OCI-M1 (cell line): Measurements from ENCODE around the gene TPD52L1.

Experiments used
- DNase-seq: peaks from one replicate; lab custom pipeline; 2025; lab: John Stamatoyannopoulos, UW

The TPD52L1 gene

DNA sequence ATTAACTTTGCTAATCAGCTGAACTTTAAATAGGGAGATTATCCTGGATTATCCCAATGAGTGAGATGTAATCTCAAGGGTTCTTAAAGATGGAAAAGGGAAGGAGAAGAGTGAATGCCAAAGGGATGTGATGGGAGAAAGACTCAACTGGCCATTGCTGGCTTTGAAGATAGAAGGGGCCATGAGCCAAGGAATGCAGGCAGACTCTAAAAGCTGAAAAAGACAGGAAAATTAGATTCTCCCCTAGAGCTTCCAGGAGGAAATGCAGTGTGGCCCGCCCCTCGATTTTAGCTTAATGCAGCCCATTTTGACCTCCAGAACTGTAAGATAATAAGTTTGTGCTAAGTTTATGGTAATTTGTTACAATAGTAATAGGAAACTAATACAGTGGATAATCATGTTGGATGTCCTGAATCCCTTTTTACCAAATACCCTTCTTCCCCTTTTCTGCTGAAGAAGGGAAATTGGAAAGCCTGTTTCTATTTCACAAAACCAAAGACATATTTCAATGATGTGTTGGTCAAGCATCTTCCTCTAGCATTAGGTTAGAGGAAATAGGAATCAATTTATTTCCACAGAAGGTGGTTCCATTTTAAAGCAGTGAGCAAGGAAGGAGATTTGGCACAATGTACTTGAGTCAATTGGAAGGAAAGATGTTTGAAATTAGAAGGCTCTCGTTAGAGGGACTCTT lies 151.5 kb downstream of the TPD52L1 start:
- DNase-seq, result no peak

GRCh38 chr6:125306756-125307149 lies 153.2 kb downstream of the TPD52L1 start:
- no peak for DNase-seq

DNA sequence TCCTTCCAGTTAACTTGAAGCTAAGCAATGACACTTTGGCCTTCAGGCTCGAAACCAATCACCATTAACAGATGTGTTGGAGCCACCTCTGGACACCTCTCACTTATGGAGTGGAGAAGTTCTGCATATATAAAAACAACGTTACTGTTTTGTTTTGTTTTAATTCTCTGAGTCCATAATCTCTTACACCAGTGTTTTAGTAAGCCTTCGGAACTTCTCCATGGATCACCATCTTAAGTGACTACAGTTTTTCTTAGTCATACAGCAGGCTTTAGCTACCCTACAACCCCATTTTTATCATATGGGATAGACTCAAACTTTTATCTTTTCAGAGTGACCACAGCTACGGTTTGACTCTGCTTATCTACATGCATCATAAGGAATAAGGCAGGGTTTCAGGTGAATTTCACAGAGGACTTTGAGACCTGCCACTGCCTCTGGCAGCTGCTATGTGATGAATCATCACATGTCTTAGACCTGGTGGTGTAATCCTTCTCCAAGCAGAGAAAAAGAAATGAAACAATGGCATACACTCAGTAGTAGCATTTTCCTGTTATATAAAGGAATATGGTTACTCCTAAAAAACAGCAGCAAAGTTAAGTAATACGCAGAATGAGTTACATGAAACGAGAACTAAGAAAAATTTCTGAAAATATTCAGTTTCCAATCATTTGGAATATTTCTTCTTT lies 153.7 kb downstream of the TPD52L1 start:
- peak; percentile 79 for DNase-seq

DNA sequence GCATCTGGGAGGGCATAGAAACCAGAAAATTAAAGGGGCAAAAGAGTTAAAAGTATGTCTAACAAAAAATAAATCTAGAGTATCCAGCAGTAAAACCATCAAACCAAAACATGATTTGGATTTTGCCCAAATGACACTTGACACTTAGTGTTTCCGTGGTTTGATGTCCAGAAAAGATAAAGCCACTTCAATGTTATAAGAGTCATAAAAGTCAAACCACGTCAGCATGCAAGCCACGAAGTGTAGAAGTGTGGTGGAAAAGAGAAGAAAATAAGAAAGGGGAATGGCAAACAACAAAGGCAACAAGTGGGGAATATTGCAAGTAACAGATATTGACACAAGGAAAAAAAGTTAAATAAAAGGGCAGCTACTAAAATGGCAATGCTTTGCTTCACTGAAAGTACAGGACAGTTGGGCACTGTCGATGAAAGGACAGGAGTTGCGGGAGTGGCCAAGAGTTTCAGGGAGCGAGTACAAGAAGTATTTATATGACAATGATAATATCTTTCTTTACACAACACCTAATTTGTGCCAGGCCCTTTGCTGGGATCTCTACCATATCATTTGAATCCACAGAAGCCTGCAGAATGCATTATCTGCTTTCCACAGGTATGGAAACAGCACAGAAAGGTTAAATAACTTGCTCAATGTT lies 154.5 kb downstream of the TPD52L1 start:
- DNase-seq, result peak; percentile 69

- peak; percentile 83 for DNase-seq
Measured at GRCh38 chr6:125310994-125311649, 157.5 kb downstream of the TPD52L1 start.

DNA sequence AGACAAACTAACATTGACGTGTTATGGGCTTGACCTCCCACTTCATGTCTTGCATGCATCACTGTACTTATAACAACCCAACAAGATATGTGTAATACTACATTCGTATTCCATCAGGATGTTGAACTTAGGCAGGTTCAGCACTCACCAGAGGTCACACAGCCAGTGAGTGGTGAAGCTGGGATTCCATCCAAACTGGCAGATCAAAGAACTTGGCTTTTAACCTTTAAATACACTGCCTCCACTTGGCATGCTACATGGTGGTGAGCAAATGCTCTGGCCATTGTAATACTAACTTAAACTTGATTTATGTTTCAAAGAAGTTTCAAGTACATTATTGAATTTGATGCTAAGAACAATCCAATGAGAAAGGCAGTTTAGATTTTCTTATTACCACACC lies 158.9 kb downstream of the TPD52L1 start:
- DNase-seq, result no peak

DNA sequence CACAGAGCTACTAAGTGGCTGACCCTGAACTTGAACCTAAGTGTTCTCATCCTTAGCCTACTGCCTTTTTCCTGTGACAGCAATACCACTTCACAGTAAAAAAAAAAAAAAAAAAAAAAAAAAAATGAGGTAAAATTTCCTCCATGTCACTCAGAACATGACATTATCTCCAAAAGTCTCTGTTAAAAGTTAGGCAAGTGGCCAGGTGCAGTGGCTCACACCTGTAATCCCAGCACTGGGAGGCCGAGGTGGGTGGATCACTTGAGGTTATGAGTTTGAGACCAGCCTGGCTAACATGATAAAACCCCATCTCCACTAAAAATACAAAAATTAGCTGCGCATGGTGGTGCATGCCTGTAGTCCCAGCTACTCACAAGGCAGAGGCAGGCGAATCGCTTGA lies 159.4 kb downstream of the TPD52L1 start:
- DNase-seq, result no peak
